Activated gamma-delta T cell treated with anti-CD3 and anti-CD28 coated beads, Interleukin-2, amount 50 U/mL, for 16 hours (primary cell): ENCODE data around the gene AFAP1L1.

ENCODE experiments used
- DNase-seq: peaks from one replicate; pipeline ENCODE4 v3.0.0-alpha.2; 2020; ENCODE audit warnings: low read depth

The AFAP1L1 gene

DNA sequence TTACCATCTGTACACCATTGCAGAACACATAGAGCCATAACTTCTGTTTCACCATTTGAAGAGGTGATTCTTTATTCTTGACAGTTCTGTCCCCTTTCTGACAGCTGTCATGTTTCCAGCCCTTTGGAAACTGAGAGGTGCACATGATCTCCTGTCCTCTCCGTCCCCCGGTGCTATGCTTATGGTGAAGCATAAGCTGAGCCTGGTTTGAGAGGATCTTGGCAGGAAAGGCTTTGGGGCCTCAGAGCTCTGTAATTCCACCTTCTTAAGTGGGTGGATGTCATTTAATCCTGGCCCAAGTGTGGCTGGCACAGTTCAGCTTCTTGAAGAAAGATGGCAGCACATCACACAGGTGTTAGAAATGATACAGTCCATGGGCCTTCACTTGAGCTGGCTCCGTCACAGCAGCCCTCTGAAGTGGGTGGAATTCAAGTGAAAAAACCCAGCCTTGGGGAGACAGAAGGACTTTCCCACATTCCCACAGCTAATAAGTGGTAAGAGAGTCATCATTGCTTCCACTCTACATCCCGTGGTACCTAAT lies 43.0 kb downstream of the AFAP1L1 start:
- DNase-seq, result no peak

DNA sequence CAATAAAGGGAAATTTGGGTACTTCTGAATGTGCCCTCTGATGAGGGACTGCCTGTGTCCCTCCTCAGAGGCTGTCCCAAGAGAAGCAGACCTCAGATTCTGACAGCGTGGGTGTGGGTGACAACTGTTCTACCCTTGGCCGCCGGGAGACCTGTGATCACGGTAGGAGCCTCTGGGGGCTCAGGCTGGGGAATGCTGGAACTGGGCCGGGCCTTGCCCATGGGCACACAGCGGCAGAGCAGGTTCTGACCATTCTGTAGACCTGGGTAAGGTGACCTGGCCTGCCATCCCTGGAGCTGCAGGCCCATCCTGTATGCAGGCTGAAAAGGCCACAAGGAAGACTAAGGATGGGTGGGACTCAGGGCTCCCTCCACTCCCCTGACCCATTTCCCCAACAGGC lies 44.1 kb downstream of the AFAP1L1 start:
- DNase-seq, result no peak

DNA sequence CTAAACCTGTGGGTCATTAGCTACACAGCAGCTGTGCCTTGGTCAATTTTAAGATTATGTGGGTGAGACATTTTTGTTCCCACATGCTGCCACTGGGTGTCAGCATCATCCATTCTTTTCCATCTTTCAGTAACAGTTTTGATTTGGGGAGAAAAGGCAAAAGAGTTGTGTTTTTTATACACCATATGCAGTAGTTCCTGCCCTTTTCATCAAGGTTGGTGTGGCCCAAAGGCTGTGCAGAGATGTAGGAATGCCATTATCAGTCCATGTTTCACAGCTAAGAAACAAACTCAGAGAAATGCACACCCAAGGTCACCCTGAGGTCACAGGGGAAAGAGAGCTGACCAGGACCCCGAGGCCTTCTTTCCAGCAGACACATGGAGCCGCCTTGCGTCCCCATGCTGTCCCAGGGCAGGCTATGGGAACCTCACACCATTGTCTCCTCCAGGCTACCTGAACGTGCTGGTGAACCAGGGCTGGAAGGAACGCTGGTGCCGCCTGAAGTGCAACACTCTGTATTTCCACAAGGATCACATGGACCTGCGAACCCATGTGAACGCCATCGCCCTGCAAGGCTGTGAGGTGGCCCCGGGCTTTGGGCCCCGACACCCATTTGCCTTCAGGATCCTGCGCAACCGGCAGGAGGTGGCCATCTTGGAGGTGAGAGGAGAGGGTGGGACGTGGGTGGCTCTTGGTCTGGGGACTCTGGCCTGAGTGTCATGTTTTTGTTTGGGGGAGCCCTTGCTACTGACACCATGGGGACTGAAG lies 45.8 kb downstream of the AFAP1L1 start:
- DNase-seq, result peak; percentile 7

DNA sequence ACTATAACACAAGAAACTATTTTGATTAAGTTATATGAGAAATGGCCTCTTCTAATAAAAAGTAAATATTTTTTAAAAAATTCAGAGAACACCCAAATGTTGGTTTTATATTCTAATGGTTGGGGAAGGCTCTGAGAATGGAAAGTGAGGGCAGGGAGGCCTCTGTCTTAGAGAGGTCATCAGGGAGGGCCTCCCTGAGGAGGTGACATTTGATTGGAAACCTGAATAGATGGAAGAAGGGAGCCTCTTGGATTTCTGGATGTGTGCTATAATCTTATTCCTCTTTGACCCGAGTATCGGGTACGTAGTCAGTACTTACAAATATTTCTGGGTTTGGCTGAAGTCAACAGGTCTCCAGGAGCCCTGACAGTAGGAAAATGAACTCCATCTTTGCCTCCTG lies 47.5 kb downstream of the AFAP1L1 start:
- DNase-seq, result no peak

DNA sequence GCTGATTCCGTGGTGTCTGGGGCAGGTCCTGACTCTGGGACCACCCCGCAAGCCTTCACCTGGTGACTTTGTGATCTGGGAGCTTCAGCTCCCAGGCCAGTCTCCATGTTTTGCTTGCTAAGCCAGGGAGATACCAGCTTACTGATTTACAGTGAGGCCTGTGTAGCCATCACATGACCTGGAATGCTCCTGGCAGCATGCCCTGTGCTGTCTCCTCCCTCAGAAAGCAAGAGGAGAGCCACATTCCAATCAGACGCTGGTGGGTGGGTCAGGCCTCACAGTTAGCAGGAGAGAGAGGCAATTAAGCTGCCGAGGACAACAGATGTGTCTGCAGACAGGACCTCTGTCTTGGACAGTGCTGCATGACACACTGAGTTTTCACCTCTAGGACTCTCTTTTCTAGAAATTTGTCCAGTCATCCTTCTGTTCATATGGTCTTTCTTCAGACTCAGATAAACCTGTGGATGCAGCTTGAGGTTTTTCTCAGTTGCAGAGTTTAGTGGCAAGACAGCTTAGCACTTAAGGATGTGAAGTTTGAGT lies 49.2 kb downstream of the AFAP1L1 start:
- DNase-seq, result no peak

DNA sequence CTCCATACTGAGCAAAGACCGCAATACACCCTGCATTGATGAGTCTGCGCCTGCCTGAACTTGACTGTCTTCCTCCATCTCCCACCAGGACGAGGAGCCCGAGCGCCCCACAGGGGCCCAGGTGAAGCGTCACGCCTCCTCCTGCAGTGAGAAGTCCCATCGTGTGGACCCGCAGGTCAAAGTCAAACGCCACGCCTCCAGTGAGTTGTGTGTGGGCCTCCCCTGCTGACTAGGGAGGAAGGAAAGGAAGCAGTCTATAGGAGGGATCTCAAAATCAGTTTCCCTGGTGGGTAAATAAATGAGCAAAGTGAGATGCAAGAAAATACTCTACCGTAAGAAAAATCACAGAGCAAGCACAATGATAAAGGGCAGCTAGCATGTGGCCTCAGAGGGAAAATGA lies 50.9 kb downstream of the AFAP1L1 start:
- no peak for DNase-seq

DNA sequence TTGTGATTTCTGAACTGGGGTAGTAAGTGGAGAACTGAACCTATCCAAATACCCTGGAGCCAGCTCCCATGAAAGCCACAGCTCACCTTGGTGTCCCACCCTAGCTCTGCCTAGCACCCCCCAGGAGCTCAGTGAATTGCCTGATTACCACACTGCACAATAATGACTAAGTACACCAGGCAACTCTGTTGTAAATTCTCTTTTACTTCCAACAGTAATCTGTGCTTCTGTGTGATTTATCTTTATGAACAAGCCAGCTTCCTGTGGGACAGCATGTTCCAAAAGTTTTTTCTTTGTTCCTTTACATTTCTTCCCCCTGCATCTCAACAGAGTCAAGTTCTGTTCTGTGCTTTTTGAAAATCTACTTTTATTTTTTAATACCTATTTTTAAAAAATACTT lies 51.6 kb downstream of the AFAP1L1 start:
- no peak for DNase-seq

DNA sequence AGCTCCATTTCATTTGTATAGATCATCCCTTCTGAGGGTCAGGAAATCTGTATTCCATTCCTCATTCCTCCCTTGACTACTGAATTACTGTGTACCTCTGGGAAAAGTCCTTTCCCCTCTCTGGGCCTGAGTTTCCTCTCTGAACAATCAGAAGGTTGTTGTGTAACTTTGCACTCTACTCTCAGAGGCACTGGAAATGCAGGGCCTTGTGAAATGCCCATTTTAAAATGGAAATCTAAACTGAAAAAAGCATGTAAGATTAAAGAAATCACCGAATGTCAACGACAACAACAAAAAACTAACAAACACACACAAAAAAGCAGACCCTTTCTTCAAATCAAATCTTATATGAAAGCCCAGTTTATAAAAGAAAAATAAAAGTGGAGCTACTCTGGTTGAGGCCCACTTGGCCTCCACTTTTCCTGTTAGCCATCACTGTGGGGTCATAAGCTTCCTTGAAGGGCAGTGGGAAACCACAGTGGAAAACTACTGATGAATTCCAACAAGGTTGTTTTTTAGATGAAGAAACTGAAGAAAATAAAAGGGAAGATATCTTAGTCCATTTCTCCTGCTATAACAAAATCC lies 52.1 kb downstream of the AFAP1L1 start:
- DNase-seq, result no peak

DNA sequence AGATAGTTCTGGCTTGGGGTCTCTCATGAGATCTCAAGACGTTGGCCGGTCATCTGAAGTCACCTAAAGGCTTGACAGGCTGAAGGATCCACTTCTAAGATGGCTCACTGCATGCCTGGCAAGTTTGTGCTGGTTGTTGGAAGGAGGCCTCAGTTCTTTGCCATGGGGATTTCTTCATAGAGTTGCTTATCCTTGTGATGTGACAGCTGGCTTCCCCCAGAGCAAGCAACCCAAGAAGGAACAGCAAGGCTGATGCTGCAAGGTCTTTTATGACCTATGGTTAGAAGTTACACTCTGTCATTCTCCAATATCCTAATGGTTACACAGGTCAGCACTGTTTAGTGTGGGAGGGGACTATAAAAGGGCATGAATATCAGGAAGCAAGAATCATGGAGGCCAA lies 53.0 kb downstream of the AFAP1L1 start:
- no peak for DNase-seq

DNA sequence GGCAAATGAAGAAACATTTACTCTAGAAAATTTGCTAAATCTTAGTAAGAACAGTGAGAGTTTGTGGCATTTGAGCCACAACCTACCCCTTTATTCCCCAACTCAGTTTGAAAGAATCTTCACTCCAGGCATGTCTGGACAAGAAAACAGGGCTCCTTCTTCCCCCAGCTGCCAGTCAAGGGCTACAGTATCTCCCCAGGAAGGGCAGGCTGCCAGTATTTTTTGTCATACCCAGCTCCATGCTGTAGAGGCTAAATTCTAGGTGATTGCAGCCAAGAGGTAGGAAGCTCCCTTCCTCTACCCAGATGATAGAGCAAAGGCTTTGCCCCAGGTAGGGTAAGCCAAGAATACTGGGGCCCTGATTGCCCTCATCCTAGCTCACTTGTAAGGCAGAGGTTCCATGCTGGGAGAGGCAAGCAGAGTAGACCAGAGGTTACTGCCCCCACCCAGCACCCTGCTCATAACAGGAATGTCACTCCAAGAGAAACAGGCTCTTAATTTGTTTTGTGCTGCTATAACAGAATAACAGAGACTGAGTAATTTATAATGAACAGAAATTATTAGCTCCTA lies 53.6 kb downstream of the AFAP1L1 start:
- DNase-seq, result no peak

DNA sequence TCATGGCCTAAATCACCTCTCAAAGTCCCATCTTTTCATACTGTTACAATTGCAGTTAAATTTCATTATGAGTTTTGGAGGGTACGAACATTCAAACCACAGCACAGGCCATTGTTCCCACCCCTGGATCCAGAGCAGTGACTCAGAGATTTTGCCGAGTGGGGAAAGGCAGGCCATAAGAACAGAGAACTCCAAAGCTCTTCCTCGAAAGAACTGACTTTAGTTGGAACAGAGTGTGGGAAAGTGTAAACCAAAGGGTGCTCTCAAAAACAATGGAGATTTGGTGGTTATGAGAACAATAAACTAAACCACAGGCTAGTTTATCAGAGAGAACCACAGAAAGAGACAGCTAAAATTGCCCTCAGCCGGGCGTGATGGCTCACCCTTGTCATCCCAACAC lies 54.2 kb downstream of the AFAP1L1 start:
- no peak for DNase-seq

DNA sequence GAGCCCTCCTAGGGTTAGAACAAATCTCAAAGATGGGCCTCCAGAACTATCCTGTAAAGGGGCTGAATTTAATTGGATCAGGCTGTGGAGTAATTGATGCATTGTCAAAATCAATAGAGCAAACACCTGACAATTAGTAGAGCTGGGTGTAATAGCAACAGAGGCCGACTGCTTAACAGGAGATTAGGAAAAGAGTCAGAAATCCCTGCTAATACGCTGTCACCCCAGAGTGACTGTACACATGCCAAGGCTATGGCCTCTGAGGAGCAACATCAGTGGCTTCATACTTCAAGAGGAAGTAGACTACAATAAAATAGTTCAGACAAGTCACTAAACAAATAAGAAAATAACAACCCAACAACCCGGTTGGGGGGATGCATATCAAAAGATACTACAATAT lies 55.0 kb downstream of the AFAP1L1 start:
- DNase-seq, result no peak

DNA sequence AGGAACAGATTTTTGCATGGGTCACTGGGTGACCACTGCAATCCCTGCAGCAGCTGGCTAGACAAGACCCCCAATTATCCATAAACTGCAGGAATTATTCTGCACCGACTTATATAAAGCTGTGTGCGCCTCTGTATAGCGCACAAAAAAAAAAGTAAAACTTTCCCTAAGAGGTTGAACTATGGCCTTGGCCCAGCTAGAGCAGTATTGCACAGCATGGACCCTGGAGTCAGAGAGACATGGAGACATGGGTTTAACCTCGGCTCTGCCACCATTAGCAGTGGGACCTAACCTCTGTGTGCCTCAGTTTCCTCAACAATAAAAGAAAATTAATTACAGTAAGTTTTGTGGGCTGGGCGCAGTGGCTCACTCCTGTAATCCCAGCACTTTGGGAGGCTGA lies 56.5 kb downstream of the AFAP1L1 start:
- no peak for DNase-seq

DNA sequence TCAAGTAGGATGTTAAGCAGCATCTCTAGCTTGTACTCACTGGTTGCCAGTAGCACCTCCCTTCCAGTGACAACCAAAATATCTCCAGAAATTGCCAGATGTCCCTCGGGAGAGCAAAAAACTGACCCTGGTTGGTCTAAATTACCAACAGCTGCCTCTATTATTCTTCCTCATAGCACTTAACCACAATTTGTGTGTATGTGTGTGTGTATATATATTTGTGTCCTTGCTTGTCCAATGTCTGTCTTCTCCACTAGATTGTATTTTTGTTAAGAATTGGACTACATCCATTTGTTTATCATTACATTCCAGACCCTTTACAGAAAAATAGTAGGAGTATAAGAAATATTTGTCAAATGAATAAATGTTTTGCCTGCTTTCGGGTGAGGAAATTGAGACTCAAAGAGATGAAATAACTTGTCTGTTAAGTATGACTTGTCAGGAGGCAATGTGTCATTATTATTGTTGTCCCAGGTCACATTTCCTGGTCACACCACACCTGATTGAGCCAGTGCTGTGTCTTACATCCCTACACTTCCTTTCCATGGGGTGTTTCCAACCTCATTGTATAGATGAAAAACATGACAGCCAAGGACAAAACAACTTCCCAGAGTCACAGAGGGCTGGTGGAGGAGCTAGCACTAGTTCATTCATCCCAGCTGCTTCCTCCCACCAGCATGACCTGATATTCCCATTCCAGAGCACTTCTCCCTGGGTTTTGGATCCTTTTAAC lies 62.2 kb downstream of the AFAP1L1 start:
- DNase-seq, result no peak

DNA sequence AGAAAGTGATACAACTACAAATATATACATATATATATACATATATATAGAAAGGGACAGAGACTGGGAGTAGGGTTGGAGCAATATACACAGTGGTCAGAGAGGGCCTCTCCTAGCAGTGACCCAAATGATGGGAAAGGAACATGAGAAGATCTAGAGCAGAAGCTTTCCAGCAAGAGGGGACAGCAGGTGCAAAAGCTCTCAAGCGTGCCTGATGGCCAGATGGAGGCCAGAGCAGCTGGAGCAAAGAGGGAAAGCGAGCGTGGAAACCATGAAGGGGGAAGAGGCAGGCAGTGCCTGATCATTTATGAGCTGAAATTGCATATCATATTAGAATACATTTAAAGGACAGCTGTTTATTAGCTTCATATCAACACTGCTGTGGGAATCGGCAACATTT lies 66.1 kb downstream of the AFAP1L1 start:
- no peak for DNase-seq

DNA sequence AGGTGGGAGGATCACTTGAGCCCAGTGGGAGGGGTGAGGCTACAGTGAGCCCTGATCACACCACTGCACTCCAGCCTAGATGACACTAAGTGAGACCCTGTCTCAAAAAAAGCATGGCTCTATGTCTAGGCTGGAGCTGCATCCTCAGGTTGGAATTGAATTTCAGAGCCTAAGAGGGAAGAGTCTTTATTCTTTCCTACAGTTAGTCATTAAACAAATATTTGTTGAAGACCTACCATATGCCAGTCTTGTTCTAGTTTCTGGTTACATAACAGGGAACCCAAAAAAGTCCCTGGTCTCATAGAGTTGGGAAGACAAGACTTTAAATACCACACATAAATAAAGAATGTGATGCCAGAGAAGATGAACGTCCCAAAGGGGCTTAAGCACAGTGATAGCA lies 66.7 kb downstream of the AFAP1L1 start:
- no peak for DNase-seq

DNA sequence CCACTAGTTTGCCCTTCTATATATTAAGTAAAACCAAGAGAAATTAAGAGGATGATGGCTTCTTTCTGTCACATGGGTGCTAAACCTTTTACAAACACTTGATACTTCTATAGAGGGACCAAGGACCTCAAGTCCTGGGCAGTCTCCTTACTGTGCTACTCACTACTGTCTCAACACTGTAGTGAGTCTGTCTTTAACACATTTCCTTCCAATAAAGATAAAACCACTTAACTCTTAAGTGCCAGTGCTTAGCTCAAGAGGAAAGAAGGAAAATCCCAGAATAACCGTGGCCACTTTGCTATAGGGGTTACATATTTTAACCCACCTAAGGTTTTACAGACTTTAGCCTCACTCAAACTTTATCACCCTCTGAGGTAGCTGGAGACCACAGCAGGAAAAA lies 69.3 kb downstream of the AFAP1L1 start:
- no peak for DNase-seq

DNA sequence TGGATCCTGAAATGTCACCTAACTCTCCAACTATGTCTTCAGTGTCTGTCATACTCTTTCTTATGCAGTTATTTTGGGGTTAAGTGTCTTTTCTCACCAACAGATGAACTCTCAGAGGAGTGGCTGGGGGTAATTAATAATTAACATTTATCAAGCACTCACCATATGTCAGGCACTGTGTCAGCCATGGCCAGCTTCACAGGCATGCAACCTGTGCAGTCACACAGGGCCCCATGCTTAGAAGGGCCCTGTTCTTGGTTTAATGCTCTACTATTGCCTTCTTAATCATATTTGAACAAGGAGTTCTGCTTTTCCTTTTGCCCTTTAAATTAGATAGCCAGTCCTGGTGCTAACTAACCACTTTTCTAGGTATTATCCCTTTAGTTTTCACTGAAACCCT lies 70.2 kb downstream of the AFAP1L1 start:
- no peak for DNase-seq

DNA sequence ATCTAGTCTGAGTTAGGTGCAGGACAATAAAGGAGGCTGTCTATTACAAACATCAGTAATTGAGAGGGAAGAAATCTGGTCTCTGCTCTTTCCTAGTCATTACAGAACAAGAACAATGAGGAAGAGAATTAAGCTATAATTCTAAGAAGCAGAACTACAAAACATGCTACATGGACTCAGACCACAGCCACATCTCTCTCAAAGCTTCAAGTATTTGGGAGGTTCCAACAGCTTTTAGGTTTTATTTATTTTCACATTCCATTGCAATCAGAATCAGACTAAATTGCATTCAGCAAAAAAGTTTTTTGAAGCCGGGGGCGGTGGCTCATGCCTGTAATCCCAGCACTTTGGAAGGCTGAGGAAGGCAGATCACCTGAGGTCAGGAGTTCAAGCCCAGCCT lies 72.5 kb downstream of the AFAP1L1 start:
- DNase-seq, result no peak

DNA sequence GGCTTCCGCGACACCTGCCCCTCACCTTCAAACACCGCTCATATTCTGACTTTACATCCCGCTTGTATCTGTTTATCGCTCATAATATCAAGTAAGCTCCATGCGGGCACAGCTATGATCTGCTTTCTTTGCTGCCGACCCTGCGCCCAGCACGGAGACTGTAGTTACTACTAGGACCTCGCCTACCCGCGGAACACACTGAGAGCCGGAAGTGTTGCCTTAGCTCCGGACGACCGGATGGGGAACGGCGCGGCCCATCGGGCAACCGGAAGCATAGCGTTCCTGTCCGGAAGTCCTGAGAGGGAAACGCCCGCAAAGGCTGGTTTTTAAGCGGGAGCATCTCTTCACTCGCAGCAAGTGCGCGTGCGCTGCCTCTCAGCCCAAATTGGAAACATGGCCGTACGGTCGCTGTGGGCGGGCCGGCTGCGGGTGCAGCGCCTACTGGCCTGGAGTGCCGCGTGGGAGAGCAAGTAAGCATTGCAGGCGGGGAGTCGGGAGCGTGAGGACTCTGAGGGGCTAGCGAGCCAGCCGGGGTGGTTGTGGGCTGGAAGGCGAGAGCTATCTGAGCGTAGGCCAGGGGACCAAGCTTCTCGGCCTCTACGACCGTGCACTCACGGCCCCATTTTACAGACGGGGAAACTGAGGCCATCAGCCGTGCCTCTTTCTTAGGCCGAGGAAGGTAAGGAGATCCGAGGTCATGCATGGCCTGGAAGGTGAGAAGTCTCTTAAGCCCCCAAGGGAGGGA lies 73.7 kb downstream of the AFAP1L1 start, which contains the start of gene GRPEL2:
Gene GRPEL2, plus strand, starts transcription at position 353 of the 745 bp plus-strand sequence. Its CDS starts 41 bp downstream, at position 394.
- peak; percentile 84 for DNase-seq

DNA sequence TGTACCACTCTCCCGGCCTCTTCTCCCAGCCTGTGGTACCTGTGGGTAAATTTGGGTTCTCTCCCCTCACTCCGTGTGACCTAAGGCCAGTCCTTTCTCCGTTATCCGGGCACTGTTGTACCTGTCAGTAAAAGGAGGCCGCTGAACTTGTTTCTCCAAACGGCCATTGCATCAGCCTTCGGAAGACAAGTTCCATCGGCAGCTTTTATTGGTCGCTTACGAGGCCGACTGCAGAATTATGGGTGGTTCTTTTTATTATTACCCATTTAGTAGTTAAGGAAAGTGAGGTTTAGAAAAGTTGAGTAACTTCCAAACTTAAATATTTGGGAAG lies 74.2 kb downstream of the AFAP1L1 start:
- no peak for DNase-seq

DNA sequence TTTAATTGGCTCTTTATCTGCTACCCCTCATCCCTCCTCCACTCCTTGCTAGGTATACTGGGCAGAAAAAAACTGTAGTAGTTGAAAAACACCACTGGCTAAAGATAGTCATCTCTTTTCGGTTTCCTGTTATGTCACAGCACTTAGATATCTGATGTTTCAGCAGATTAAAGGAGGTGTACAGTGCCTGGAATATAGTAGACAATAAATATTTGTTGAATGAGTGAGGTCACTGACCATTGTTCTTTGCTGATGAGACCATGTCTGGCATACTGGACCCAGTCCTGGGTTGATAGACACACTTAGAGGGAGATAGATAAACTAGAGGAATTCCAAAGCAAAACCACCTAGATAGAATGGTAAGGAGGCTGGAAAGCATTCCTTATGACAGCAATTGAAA lies 76.9 kb downstream of the AFAP1L1 start:
- no peak for DNase-seq
